ENCODE results near the gene CFAP410. TPM values are rescaled to one million over a fixed set of nuclear protein-coding genes. Genes with fewer than 3 reads are reported as not detected.

CFAP410 gene
- 8.6 TPM for total RNA-seq

DNA sequence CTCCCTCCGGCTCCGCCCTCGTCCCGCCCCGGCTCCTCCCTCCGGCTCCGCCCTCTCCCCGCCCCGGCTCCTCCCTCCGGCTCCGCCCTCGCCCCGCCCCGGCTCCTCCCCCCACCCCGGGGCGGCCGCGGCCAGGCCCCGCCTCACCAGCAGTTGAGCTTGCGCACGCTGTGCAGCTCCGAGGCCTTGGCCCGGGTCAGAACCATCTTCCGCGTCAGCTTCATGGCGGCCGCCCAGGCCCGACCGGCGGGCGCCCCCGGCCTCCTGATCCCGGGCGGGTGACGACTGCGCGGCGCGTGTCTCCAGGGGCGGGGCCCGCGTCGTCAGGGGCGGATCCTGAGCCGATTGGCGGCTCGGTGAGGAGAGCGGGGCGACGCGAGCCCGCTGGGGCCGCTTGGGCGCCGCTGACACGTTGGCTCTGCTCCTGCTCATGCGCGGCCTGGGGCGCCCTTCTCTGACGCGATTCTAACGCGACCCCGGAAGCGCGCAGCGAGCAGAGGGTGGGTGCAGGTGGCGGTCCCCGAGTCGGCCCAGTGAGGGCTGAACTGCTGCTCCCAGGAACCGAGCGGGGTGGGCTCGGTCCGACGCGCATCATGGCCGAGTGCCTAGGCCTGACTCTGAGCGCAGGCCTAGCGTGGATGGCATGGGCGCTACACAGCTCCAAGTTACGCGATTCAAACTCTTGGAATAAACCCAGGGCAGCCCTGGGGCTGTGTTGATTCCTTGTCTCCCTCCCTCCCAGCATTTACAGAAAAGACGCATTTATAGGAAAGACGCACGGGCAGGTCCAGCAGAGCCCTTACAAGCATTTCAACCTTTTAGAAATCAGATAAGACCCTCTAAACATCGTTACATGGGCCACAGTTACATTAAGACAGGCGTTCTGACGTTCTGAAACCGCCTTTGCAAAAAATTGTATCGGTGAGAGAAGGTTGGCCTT is at the start of gene CFAP410:
Gene CFAP410 (minus strand): TSS at position 420 of the 940 bp plus-strand sequence. CDS start 196 bp downstream, at position 224.
- FAIRE-seq (no peak), DNase-seq (ENCODE audit: low spot score in 2 of 2) (peak; percentile 97 to 98)

DNA sequence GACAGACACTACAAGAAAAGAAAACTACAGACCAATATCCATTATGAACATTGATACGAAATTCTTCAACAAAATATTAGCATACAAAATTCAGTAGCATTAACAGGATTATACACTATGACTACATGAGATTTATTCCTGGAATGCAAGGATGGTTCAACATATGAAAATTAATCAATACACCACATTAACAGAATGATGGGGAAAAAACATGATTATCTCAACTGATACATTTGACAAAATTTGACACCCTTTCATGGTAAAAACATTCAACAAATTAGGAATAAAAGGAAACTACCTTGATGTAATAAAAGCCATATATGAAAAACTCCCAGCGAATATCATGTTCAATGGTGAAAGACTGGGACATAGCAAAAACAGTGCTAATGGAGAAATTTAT is 45.8 kb upstream of the CFAP410 start:
- FAIRE-seq = no peak

DNA sequence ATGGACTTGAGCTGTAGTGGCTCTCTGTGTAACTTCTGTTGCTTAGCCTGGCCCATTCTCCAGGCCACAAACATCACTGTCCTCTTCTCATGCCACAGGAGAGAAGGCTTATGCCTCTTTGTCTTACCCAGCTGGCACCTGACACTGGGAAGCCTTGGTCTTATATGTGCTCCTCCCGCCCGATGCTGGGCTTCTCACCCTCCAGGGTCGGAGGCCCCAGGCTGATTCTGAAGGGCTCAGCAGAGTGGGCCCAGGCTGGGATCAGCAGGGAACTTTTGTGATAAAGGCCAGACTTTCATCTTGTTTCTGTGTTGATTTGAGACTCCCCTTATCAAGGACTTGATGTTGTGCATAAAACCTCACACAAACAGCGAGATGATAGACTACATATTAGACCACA is 44.0 kb upstream of the CFAP410 start:
- FAIRE-seq (no peak), DNase-seq (ENCODE audit: low spot score in 2 of 2) (no peak)

More for the DNA sequence above, 45.8 kb upstream of the CFAP410 start:
- DNase-seq (ENCODE audit: low spot score in 2 of 2) = no peak

- DNase-seq (ENCODE audit: low spot score in 2 of 2) = no peak
- FAIRE-seq = no peak
These were observed 43.3 kb upstream of the CFAP410 start for GRCh38 chr21:44382536-44382935.

DNA sequence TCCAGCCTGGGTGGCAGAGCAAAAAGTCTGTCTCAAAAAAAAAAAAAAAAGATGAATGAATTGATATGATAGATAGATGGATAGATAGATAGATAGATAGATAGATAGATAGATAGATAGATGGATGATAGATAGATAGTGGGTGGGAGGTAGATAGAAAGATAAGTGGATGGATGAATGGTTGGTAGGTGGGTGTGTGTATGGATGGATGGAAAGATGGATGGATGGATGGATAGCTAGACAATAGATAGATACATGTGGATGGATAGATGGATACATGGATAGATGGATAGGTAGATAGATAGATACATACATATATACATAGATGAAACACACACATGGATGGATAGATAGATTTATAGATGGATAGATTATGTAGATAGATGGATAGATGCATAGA is 42.7 kb upstream of the CFAP410 start:
- FAIRE-seq (no peak), DNase-seq (ENCODE audit: low spot score in 2 of 2) (no peak)

DNA sequence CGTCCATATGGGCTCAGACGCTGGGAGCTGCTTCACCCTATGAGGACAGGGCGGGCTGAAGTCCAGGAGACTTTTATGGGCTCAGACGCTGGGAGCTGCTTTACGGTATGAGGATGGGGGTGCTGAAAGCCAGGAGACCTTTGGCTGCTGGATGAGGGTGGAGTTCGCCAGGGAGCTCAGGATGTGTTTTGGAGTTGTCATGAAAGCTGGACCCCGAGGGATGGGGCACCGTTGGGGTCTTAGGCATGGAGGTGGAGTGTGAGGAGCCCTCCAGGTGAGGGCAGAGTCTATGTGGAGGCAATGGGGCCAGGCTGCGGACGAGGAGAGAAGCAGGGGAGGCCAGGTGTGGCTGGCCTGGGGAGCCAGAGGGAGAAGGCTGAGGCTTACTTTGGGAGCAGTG is 41.7 kb upstream of the CFAP410 start:
- DNase-seq (ENCODE audit: low spot score in 2 of 2) = no peak

GRCh38 chr21:44379991-44380865 is 41.0 kb upstream of the CFAP410 start:
- DNase-seq (ENCODE audit: low spot score in 2 of 2) = no peak
- FAIRE-seq = no peak

More for the DNA sequence above, 41.7 kb upstream of the CFAP410 start:
- no peak for FAIRE-seq

DNA sequence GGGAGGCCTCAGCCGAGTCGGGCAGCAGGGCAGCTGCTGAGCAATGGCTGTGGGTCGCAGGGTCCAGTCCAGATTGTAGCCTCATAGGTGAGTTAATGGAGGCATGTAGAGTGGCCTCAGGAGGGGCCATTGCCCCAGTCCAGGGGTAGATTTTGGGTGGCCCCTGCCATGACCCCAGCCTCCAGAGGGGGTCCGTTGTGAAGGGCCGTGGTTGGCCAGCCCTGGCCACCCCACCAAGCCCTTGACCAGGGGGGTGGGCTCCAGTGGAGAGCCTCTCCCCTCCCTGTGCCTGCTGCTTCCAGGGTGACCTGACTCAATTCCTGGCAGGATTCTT is 40.3 kb upstream of the CFAP410 start:
- FAIRE-seq = no peak
- no peak for DNase-seq (ENCODE audit: low spot score in 2 of 2)

DNA sequence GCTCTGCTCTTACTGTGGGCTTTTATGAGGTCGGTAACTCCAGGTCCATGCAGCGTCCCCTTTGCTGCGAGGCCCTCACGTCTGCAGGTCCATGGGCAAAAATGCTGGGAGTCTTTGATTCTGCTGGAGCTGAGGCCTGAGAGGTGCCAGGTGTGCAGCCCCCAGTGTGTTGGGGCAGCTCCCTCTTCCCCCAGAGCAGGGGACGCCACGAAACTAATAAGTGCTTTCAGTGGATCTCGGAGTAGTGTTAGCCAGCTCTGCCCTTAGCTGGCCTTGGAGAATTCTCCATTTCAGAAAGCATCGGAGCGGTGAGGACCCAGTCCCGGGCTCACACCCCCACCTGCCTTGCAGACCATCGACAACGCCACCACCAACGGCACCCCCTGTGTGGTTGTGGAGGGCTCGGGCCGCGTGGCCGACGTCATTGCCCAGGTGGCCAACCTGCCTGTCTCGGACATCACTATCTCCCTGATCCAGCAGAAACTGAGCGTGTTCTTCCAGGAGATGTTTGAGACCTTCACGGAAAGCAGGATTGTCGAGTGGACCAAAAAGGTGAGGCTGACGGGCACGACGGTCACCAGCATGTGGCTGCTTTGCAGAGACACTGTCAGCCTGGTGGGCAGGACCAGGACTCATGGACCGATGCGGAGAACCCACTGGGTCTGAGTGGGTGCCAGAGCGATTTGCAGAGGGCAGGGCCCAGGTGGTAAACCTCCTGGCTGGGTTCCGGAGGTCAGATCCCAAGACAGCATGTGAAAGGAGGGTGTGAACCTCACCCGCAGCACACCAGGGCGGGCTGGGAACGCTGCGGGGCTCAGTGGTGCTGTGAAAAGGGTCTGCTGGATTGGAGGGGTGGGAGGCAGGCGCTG is 39.7 kb upstream of the CFAP410 start:
- FAIRE-seq = no peak
- no peak for DNase-seq (ENCODE audit: low spot score in 2 of 2)

DNA sequence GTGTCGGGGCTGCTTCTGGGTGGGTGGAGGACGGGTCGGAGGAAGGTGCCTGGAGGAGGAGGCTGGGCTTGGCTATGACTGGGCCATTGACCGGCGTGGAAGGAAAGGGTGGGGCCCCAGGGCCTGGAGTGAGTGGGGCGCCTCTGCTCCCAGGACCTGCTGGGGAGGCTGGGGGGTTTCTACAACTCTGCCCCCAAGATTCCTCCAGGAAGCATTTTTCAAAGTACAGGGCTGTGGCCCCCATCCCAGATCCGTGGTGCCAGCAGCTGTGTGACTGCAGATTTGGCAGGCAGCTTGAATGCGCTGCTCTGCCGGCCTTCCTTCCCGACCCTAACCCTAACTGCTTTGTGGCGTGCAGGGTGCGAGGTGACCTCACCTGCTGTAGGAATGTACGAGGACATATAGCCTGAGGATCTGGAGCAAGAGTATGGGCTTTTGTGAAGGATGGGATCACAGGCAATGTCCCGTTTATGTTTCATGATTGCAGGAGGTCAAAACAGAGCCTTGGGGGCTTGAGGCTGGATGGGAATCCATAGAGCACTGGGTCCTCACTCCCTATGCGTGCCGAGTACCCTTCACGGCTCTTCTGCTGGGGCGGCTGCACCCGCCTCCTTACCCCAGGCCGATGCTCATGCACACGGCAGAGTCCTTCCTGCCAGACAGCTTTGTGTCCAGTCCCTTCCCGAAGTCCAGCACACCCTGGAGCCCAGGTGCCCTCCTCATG is 38.9 kb upstream of the CFAP410 start:
- no peak for DNase-seq (ENCODE audit: low spot score in 2 of 2)
- no peak for FAIRE-seq

- FAIRE-seq = no peak
- no peak for DNase-seq (ENCODE audit: low spot score in 2 of 2)
These were observed 38.2 kb upstream of the CFAP410 start for GRCh38 chr21:44377201-44377921.

GRCh38 chr21:44376606-44377005 is 37.4 kb upstream of the CFAP410 start:
- FAIRE-seq (no peak), DNase-seq (ENCODE audit: low spot score in 2 of 2) (no peak)

GRCh38 chr21:44375761-44376241 is 36.6 kb upstream of the CFAP410 start:
- DNase-seq (ENCODE audit: low spot score in 2 of 2) (no peak), FAIRE-seq (no peak)

DNA sequence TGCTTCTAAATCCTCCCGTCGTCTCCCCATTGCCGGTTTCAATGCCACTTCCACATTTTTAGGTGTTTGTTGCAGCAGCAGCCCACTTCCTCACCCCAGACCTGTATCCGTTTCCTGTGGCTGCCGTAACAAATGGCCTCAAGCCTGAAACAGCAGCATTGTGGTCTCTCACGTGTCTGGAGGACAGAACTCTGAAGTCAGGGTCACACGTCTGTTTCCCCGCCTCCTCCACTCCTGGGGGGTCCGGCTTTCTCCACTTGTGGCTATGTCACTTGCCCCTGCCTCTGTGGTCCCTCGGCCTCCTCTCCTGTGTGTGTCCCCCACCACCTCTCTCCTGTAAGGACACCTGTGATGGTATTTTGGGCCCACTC is 36.1 kb upstream of the CFAP410 start:
- no peak for DNase-seq (ENCODE audit: low spot score in 2 of 2)

DNA sequence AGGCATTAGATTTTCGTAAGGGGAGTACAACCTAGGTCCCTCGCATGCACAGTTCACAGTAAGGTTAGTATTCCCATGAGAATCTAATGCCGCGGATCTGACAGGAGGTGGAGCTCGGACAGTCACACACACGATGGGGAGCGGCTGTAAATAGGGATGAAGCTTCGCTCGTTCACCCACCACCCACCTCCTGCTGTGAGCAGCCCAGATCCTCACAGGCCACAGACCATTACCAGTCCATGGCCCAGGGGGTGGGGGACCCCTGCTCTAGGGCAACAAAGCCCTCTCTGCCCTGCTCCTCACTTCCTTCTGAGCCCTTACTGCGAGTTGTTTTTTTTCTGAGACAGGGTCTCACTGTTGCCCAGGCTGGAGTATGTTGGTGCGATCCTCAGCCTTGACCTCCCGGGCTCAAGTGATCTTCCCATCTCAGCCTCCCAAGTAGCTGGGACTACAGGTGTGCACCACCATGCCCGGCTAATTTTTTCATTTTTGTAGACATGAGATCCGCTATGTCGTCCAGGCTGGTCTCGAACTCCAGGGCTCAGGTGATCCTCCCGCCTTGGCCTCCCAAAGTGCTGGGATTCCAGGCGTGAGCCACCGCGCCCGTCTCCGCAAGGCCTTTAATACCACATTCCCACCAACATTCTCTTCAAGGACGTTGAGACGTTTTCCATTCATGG is 35.6 kb upstream of the CFAP410 start:
- DNase-seq (ENCODE audit: low spot score in 2 of 2) (no peak), FAIRE-seq (no peak)

More for the DNA sequence above, 36.1 kb upstream of the CFAP410 start:
- FAIRE-seq = no peak

DNA sequence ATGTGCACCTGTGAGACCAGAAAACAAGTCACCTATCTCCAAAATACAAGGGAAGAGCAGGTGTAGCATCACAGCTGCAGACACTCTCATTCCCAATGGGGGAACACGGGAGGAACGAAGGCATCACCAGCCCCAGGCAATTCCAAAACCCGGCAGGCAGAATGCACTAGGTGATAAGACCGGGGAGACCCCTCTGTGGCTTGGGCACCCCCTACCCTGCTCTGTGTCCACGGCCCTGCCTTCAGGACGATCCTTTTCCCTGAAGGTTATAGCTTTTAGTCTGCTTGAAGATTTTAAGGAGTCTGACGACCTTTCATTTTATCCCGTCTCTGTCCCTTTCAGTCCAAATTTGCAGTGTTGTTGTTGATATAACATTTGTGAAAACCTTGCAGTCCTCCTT is 33.4 kb upstream of the CFAP410 start:
- FAIRE-seq = no peak
- DNase-seq (ENCODE audit: low spot score in 2 of 2) = no peak

- no peak for DNase-seq (ENCODE audit: low spot score in 2 of 2)
- FAIRE-seq = no peak
These were observed 32.4 kb upstream of the CFAP410 start for GRCh38 chr21:44371596-44371995.

- DNase-seq (ENCODE audit: low spot score in 2 of 2) (no peak), FAIRE-seq (no peak)
These were observed 31.7 kb upstream of the CFAP410 start for GRCh38 chr21:44370786-44371410.
